Ramos (cell line): ENCODE data around the gene ANTXR2.
"Not testable (repeated sequence)": the region's sequence is repeated elsewhere in the genome, so short reads cannot be mapped to it uniquely, and the experiment has no call there.

Source experiments
- in situ Hi-C: fragments of 300-500 bp; cut with MboI; formaldehyde crosslinking; loops from one replicate; pipeline ENCODE4 v1.14.3; 2022; ENCODE audit warnings: low sequenced_read_pairs; ENCODE audit not compliant: unreplicated experiment

The ANTXR2 gene

DNA sequence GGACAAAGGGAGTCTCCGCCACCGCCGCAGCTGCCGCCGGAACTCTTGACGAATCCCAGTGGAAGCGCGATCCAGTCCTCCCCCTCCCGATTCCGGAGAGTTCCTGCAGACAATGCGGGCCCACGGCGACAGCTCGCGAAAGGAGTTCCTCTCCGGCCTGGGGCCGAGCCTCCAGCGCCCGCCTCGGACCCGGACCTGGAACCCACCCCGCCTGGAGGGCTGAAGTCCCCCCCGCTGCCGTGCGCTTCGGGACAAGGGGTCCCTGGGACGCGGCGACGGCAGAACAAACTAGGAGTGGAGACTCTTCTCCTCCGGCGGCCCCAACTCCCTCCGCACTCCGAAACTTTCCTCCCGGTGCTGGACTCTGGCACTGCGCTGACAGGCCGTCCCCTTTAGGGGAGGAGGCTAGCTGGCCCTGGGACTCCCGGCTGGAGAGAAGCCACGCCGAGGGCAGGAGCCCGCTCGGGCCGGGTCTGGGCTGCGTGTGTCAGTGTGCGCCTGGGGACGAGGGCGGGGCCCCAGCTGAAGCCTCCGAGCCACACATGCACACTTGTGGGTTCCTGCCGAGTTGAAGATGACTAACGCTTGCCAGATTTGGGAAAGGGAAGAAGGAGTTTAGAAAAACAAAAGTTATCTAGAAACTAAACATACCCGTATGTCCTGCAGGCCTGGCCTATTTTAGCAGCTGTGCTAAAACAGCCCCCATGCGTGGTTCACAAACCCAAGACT, at the start of gene ANTXR2:
TSS of gene ANTXR2 (minus strand) at position 486 of the 729 bp plus-strand sequence. CDS start 669 bp downstream, outside the sequence.
- in situ Hi-C loops = no loop called here

DNA sequence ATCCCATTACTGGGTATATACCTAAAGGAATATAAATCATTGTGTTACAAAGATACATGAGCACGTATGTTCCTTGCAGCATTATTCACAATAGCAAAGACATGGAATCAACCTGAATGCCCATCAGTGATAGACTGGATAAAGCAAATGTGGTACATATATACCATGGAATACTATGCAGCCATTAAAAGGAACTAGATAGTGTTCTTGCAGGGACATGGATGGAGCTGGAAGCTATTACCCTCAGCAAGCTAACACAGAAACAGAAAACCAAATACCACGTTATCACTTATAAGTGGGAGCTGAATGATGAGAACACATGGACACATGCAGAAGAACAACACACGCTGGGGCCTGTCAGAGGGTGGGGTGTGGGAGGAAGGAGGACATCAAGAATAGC, 48.8 kb upstream of the ANTXR2 start:
- in situ Hi-C loops = not testable (repeated sequence)

DNA sequence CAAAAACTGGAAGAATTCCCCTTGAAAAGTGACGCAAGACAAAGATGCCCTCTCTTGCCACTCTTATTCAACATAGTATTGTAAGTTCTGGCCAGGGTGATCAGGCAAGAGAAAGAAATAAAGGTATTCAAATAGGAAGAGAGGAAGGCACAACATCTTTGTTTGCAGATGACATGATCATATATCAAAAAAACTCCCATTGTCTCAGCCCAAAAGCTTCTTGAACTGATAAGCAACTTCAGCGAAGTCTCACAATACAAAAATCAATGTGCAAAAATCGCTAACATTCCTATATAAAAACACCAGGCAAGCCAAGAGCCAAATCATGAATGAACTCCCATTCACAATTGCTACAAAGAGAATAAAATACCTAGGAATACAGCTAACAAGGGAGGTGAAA, 46.6 kb upstream of the ANTXR2 start:
- in situ Hi-C loops = not testable (repeated sequence)

DNA sequence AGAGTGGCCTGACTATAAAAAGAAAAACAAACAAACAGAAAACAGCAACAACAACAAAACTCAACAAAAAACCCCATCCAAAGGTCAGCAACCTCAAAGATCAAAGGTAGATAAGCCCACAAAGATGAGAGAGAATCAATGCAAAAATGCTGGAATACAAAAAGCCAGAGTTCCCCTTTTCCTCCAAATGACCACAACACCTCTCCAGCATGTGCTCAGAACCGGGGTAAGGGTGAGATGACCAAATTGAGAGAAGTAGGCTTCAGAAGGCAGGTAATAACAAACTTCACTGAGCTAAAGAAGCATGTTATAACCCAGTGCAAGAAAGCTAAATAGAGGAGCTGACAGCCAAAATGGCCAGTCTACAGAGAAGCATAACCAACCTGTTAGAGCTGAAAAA, 43.5 kb upstream of the ANTXR2 start:
- in situ Hi-C loops = no loop called here

GRCh38 chr4:80115368-80116181, 42.5 kb upstream of the ANTXR2 start:
- in situ Hi-C loops = no loop called here

GRCh38 chr4:80114732-80115265, 41.8 kb upstream of the ANTXR2 start:
- in situ Hi-C loops = no loop called here

DNA sequence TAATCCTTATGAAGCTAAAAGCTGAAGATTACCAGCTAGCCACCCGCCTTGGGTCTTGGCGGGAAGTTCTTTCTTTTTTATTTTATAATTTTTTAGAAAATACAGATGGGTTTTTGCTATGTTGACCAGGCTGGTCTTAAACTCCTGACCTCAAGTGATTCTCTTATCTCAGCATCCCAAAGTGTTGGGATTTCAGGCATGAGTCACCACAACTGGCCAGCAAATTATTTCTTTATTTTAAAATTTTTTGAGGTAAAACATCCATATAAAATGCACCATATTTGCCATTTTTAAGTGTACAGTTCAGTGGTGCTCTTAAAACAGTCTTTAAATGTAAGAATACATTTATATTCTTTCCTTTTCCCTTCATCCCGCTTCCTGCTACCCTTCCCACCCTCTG, 40.6 kb upstream of the ANTXR2 start:
- in situ Hi-C loops = no loop called here

GRCh38 chr4:80112236-80112635, 39.2 kb upstream of the ANTXR2 start:
- in situ Hi-C loops = no loop called here

- in situ Hi-C loops = no loop called here
Observed at GRCh38 chr4:80111276-80111675, 38.2 kb upstream of the ANTXR2 start.

DNA sequence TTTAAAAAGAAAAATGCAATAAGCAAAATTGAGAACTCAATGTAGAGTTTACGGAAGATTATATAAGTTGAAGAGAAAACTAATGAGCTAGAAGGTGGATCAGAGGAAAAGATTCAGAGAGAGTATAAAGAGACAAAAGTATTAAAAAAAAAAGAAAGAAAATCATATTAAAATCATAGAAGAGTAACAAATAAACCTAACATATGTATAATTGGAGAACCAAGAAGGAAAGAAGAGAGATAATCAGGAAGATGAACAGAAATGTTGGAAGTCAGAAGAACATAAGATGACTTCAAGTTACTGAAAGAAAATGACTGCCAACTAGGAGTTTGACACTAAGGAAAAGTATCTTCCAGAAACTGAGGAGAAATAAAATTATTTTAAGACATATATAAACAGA, 34.3 kb upstream of the ANTXR2 start:
- in situ Hi-C loops = no loop called here

DNA sequence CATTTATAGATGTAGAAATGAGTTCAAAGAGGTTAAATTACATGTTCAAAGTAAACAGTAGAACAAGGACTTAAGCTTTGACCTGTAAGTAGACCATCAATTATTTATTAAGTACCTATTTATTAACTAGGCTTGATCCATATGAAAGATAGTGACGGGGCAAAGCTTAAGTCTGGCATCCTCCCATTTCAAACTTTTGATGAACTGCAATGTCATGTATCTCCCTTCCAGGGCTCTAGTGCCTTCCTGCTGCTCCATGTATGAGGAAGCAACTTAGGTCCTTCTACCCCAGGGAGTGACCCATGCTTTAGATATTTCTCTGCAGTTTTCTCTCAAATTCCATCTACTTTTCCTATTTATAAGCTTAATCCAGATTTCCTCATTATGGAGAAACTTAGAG, 31.9 kb upstream of the ANTXR2 start:
- in situ Hi-C loops = no loop called here

GRCh38 chr4:80103629-80104028, 30.6 kb upstream of the ANTXR2 start:
- in situ Hi-C loops = no loop called here

DNA sequence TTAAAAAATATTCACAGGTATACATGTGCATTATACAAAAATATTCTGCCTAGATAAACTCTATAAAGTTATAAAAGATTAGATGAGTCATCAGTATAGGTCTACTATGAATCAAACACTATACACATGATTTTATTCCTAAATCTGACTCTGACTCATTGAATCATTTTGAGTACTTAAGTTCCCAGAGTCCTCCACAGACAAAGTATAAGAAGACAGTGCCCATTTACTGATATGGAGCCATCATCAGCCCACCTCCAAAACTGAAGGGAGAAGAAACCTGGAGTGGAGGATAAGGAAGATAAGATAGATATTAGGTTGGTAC, 28.7 kb upstream of the ANTXR2 start:
- in situ Hi-C loops = no loop called here

- in situ Hi-C loops = no loop called here
Observed at GRCh38 chr4:80101071-80101791, 28.2 kb upstream of the ANTXR2 start.

DNA sequence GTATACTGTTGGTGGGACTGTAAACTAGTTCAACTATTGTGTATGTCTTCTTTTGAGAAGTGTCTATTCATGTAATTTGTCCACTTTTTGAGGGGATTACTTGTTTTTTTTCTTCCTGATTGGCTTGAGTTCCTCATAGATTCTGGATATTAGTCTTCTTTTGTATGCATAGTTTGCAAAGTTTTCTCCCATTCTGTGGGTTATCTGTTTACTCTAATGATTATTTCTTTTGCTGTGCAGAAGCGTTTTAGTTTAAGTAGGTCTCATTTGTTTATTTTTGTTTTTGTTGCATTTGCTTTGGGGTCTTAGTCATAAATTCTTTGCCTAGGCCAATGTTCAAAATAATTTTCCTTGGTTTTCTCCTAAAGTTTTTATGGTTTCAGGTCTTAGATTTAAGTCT, 26.6 kb upstream of the ANTXR2 start:
- in situ Hi-C loops = no loop called here

DNA sequence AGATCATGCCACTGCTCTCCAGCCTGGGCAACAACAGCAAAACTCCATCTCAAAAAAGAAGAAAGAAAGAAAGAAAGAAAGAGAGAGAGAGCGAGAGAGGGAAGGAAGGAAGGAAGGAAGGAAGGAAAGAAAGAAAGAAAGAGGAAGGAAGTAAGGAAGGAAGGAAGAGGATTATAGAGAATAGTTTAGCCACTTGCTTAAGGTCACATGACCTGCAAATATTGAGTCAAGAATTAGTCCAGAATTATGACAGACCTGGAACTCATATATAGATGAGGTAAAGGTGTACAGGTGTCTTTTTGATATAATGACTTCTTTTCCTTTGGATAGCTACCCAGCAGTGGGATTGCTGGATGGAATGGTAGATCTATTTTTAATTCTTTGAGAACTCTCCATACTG, 25.6 kb upstream of the ANTXR2 start:
- in situ Hi-C loops = no loop called here

DNA sequence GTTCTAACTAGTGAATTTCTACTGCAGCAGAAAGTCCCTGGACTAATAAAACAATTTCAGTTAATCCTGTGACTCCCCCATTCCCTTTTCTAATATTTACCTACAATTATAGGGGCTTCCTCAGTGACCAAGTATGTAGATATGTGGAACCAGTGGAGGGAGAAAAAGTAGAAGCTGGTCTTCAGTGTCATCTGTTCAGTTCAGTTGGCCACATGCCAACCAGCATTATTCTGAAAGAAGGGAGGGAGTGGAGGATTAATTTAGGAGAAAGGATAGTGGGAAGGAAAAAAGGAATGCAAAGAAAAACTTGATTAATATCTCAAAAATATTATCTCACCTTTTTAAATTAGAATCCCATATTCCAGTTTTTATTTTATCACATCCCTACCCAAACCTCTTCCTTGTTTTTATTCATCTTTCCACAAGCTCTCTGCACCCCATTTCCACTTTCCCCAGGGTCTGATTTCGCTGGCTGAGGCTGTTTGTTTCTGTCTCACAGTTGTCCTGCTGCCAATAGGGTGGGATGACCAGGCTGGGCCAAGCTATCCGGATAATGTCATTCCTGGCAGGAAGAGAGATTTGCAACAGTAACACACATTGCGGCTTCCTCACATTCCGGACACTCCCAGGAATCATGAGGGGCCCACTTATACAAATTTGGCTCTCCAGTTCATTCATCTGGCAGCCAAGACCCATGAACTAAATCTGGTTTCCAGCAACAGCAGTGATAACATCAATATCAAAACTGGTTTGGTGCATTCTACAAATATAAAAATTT, 24.6 kb upstream of the ANTXR2 start:
- in situ Hi-C loops = no loop called here

- in situ Hi-C loops = no loop called here
Observed at GRCh38 chr4:80096175-80096850, 23.3 kb upstream of the ANTXR2 start.

DNA sequence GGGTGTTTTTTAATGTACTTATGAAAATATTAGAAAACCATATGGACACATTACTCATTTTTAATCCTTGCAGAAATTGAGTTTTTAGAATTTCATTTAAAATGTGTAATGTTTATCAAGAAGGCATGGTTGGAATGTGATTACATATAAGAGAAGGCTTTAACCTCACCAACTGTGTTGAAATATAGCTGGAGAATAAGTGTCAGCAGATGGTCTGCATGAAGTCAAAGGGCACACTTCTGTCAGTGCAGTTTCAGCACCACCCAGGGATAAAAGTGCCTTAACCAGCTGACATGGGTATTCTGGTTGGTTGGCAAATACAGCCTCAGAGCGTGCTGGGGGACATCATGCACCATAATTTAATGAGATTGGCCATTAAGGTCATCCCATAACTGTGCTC, 21.2 kb upstream of the ANTXR2 start:
- in situ Hi-C loops = no loop called here

- in situ Hi-C loops = no loop called here
Observed at GRCh38 chr4:80093563-80093962, 20.5 kb upstream of the ANTXR2 start.
